Inflammatory macrophage (primary cell): ENCODE data around the gene OAT.

ENCODE experiments used
- DNase-seq, 2 donors: peaks; one replicate each; pipeline ENCODE4 v3.0.0-alpha.2; 2020 to 2022

OAT gene

DNA sequence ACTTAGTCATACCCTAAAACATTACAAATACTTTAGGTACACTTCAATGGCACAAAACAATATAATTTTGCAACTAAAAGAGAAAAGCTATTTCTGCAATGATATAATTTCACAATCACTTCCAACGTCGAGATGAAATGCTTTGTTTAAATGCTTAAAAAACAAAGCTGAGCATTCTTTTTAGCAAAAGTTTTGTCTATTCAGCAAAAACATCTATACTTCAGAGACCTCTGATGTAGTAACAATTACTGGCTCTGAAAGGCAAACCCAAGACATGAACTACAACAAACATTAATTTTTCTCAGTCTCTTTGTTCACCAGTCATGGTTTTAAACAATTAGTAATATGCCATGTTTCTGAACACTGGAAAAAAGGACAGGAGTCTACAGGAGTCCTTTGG lies 16.4 kb downstream of the OAT start:
- DNase-seq: no peak

DNA sequence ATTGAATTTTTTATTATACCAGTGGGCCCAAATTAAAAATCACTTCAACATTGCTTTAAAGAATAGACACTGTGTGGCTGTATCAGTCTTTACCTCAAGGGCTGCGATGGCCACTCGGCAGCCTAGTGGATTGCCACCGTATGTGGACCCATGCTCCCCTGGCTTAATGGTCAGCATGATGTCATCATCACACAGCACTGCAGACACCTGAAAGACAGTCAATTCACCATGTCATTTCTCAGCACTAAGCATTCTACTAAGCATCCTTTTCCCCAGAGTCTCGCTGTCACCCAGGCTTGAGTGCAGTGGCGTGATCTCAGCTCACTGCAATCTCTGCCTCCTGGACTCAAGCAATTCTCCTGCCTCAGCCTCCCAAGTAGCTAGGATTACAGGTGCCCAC lies 17.1 kb downstream of the OAT start:
- DNase-seq: no peak

DNA sequence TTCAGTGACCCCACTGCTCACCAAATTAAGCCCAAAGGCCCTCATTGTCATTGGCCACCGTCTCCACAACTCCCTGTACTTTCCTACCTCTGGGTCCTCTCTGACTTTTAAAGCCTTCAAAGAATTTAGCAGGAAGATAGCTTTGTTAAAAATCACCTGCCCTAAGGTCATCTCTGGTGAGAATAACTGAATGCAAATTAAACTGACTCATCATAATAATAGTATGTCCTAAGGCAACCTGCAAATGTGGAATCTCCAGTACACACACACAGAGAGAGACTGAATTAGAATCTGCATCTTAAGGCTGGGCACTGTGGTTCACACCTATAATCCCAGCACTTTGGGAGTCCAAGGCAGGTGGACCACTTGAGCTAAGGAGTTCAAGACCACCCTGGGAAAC lies 24.1 kb downstream of the OAT start:
- no peak for DNase-seq

DNA sequence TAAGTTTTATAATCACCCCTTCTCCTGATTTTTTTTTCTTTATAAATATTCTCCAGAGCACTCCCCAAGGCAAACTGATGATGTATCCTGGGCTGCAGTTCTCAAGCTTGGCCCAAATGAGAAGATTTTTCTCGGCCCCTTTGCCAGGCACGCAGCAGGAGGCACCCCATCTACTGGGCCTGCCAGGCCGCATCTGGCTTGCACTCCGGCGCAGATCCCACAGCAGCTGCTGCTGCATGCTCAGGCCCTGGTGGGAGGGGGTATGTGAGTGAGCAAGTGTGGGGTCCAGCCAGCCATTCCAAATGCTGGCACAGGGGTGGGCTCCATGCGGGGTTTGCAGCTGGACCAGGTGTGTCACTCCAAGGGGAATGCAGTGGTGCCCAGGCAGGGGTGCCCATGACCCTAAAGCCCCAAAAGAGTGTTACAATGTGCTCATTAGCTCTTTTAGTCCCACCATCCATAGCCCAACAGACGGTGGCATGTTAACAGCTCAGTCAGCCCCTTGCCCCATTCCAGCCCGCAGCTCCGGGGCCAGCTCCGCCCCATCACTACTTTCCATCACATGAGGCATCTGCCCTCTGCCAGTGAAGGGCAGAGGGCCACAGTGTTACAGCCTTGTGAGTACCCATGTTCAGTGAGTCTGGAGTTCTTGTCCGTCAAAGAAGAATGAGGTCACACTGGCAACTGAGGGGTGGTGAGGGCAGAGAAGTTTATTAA lies 25.9 kb downstream of the OAT start:
- no peak for DNase-seq

DNA sequence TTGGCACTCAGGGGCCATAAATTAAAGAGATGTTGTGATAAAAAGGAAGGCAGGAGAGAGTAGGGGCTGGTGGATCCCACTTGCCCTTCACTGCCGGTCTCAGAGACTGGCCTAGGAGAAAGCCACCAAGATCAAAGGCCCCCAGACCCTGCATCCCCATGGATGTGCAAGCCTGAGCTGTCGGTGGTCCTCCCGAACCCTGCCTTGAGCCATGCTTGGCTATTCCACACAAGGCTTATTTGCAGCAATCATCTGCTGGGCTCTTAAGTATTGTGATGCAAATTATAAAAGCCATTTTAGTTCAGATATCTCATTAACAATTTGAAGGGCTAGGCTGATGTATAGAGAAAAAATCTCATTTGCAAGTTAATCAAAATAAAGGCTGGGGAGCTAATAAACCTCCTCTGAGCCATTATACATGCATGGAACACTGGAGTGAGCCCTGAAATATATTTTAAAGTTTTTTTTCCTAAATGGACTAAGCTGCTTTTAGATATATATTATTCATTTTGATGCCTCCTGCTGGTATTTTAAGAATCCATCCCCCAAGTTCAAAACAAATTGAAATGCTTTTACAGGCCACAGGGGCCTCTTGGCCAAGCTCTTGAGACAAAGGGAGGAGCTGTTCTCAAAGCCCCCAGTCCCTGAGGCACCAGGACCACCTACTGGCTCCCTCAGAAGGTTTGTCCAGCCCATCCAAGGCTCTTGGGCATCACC lies 28.1 kb downstream of the OAT start:
- no peak for DNase-seq

DNA sequence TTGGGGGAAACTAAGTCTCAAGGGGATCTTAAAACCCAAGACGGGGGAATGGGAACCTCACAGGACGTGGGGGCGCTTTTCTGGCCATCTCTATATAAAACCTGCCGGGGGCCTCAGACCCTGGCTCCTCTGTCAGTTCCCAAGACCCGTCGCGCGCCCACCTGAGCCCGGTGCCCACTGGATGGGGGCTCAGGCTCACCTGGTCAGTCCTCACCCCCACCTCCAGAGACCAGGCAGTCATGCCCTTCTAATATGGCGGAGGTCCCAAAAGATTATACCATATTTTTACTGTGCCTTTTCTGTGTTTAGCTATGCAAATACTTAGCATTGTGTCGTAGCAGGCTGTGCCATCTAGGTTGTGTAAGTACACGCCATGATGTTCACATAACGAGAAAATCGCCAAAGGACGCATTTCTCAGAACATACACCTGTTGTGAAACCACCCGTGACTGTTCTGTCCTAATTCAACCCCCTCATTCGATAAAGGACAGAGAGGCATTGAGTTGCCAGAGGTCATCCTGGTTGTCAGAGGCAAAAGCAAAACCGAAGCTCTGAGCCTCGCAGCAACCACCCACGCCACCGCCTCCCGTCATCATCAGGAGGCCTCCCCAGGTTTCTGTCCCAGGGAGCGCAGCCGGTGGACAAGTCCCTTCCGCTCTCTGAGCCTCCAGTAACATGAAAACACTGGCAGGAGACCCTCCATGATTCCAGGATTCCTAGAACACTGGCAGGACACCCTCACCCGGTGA lies 28.9 kb downstream of the OAT start:
- DNase-seq: no peak

DNA sequence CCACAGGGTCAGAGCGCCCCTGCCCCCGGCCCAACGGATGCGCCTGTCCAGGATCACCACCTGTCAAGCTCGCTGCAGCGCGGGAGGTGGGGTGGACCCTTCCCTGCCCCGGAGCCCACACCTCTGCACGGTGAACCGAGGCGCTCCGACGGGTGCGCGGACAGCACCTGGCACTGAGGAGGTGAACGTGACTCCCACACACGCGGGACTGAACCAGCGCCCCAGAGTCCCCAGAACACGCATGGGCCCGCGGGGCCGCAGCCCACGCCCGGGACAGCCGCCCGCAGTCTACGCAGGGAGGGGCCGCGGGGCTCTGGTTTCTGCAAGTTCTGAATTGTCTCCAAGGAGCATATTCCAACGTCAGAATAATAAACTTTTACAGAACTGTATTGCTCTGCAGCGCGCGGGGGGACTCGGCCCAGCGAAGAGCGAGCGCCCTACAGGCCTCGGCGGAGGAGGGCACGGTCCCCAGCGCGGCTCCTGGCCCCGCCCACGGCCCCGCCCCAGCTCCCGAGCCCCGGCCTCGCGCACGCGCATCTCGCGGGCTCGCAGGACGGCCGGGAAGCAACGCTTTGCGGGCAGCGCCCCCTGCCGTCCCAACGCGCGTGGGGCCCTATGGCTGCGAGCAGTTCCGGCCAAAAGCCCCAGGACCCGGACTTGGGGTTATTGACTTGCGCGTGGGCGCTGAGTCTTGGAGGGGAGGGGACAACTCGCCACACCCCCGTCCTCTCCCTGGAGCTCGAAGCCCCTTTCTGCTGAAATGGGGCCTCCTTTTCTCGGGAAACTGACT lies 29.7 kb downstream of the OAT start:
- peak; percentile 90 to 95 for DNase-seq

DNA sequence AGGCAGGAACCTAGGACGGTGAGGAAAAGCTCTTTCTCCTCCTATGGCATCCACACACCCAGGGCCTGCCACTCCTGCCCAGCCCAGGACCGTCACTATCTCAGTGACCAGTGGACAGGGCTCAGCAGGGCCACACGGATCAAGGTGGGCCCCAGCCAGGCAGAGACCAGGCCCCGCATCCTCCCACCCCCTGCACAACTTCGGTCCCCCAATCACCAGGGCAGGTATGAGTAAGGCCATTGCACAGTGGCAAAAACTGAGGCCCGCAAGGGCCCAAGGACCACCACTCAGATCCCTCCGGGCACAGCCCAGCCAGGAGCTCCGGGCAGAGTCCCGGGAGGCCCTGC lies 30.3 kb downstream of the OAT start:
- no peak for DNase-seq

DNA sequence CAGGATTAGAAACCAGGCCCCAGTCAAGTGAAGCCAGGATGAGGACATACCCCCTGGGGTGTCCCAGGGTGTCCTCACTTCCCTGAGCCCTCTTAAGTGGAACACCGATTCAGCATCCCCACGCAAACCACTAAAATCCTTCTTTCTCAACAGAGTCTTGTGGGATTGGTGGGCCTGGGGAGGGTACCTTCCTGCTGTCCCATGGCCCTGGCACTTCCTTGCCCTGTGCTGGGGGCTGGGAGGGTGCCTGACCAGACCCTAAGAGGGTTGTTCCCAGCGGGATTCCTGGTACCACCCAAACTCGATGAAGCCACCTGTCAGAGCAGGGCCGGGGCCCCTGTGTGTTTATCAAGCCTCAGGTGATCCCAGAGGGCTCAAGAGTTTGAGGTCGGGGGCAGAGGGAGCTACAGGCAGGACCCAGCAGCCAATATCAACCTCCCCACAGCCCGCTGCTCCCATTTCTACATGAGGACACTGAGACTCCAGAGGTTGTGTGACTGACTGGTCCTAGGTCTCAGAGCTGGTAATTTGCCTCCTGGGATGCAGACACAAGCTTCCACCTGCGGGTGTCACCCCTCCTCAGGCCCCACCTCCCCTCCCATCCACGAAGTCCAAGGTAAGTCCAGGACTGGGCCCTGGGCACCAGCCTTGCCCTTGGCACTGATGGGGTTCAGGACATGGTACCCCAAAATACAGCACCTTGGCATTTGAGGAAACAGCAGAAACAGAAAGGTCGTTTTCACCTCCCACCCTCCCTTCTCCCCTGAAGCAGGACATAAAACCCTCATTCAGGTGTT lies 31.4 kb downstream of the OAT start:
- no peak for DNase-seq

DNA sequence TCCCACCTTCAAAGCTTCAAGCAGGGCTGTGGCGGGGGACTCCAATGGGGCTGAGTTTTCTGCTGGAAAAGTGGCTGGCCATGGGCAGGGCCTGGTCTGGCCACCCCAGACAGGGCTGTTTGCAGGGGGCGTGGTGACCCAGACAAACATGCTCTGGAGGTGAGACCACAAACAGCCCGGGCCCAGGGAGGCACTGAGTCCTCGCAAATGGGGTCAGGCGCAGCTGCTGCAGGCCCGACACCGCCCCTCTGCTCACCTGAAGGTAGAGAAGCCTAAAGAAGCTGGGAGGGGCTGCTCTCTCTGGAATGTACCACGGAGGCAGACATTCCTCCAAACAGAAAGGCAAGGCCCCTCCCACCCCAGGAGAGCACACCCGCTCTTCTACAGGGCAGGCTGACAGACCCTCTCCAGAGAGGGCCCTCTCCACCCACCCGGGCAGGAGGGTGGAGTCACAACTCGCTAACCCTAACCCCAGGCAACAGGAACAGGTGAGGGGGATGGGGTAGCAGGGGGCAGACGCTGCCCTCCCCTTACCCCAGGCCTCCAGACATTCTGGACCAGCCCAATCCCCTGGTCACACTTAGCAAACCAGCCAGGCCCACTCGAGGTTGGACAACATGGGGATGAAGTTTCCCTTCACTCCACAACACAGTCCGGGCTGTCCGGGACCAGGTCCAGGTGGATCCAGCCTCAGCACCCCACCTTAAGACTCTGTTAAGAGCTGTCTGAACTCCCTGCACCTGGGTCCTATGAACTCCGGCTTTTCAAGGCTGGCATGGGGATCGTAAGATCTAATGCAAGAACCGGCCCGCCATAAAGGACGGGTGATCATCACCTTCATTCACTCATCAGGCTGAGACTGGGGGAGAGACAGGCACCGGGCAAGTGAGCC lies 32.3 kb downstream of the OAT start:
- no peak for DNase-seq

DNA sequence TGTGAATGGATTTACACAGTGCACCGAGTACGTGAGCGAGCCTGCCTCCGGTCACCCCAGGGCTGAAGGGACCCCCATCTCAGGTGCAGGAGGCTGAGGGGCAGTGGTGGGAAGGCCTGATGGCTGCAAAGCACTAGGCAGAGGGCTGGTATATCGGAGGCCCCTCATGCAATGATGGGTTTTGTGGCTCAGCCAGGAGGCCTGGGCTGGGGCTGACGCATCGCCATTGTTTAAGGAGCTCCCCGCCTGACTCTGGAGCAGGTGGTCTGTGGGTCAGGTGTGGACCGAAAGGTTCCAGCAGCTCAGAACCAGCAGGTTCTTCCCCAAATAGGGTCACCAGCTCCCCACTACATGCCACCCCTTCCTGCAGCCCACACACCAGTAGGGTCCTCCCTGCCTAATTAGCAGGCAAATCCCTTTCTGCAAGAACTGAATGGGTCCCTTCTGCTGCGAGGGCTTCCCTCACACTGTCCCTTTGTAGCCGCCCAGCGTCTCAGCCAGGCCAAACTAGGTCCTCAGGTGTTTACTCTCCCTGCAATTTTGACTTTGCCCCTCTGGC lies 33.0 kb downstream of the OAT start:
- no peak for DNase-seq

DNA sequence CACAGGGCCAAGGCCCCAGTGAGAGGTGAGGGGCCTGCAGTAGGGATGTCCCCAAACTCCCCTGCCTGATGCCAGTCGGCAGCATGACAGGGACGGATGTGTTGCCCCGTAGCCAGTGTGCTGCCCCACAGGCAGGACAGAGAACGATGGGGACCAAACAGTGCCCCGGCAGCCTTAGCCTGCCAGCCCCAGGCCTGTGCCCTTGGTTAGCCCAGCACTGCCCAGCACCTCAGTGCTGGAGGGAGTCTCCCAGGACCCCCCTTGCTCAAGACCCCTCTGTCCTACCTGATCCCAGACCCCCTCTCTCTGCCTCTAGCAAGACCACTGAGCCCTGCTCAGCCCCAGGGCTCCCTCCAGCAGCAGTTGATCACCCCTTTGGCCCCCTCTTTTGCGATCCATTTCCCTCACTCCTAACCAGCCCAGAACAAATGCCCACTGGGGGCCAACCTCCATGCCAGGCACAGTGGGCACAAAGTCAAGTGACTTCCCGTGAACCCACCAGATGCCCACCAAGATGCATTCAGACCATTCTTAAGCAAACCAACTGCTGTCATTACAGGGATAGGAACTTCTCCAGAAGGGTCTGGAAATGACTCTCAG lies 34.0 kb downstream of the OAT start:
- no peak for DNase-seq

DNA sequence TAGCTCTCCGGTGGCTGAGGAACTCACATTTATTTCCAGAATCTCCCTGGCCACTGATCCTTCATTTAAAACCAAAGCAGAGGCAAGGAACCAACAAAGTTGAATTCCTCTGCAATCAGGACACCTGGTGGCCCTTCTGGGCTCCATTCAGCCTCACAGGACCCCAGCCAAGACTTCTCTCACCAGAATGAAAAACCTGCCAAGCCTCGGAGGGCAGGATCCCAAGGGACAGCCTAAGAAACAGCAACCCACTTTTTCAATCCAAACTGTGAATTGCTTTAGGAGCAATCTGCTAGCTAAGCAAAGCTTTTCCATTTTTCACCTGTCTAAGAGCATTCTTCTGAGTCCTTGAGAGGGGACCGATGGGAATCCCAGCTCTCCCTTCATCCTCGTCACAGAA lies 34.6 kb downstream of the OAT start:
- DNase-seq: no peak

DNA sequence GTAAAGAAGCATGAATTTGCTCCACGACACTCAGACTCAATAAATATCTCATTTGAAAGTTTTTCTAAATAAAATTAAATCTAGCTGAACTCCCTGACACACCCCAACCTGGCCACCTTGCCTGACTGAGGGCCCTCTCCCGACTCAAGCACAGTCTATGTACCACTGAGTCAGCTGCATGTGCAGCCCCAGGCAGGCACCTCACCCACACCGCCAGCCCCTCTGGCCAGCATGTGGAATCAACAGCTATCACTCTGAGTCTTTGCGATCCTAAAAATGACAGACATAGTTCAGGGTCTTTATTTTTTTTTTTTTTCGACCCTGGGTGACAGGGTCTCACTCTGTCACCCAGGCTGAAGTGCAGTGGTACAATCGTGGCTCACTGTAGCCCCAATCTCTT lies 35.2 kb downstream of the OAT start:
- DNase-seq: no peak

DNA sequence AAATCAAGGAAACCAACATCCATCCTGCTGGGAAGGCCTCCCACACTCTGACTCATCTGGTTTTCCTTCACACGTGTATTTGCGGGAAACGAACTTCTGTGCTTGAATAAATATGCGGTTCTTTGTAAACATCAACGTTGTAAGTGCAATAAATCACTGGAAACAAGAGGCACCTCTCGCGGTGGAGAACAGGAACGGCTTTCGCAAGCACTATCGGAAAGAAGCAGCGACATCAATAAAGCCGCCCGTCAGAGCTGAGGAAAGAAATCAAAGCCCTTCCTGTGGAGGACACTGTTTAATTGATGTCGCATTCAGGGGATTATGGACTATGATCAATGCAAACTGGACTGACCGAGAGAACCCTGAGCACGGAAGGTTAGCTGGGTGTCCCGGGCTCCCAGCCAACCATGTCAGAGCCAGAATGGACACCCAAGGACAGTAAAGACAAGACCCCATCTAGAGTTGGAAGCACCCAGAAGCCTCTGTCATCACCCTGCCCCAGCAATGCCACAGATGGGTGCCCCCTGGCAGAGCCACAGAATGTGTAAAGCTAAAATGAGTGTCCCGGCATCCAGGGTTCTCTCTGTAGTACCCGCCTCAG lies 37.6 kb downstream of the OAT start:
- DNase-seq: no peak

DNA sequence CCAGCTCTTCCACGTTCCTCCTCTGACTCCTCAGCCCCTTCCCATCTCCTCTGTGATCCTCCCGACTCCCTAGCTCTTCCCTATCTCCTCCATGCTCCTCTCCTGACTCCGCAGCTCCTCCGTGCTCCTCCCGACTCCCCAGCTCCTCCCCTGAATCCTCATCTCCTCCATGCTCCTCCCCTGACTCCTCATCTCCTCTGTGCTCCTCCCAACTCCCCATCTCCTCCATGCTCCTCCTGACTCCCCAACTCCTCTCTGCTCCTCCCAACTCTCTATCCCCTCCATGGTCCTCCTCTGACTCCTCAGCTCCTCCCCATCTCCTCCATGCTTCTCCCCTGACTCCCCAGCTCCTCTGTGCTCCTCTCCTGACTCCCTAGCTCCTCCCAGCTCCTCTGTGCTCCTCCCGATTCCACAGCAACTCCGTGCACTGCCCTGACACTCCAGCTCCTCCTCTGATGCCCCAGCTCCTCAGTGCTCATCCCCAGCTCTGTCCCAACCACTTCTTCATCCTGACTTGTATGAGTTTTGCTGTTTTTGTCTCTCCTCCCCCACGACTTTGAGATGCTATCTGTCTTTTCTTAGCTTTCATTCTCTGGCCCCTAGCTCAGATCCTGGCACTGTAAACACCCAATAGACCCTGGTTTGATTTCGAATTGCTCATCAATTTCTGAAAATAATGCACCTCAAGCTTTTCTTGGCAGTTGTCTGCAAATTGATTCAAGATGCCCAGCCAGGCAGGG lies 38.3 kb downstream of the OAT start:
- no peak for DNase-seq

DNA sequence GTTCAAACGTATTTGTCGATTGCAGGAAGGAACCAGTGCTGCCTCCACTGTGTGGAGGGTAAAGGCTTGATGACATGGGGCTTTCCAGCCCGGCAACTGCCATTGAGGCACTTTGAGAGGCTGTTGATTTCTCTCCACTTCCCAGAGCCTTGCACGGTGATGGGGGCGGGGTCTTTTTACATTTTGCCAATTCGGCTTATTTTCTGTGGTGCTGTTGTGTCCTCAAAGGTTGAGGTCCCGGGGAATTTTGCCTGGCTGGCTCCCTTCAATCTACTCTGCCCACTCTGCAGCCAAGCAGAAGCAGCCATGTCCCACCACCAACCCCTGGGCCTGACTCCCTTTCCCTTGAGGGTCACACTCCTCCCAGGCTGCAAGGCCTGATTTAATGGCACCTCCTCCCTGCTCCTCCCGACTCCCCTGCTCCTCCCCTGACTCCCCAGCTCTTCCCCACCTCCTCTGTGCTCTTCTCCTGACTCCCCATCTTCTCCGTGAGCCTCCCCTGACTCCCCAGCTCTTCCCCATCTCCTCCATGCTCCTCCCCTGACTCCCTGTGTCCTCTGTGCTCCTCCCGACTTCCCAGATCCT lies 39.0 kb downstream of the OAT start:
- DNase-seq: no peak

DNA sequence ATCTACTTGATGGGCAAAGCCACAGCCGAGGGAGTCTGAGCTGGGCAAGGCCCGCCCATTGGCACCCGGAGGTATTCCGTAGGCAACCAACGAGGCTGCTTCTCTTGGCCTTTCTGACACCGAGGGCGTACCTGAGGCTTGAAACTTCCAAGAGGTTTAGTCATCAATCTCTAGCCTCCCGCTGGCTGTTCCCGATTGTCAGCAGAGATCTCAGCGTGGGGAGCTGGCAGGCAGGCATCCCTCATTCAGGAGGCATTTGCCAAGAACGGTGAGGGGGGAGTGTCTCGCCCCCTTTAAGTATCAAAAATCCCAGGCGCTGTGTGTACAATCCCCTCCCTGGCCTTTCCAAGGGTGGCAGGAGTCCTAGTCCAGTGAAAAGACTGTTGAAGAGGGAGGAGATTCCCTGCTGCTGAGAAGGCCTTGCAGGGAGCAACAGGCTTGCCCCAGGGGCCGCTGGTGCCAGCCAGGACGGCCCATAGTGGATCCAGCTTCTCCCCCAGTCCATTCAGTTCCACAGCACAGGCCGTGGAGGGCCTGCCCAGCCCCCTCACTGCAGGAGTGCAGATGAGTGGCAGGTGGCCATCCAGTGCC lies 39.7 kb downstream of the OAT start:
- no peak for DNase-seq
